AG09319 (cell line): ENCODE data around the gene CCDC12.

Experiments
- DNase-seq: peaks from one replicate; pipeline ENCODE4 v3.0.0-alpha.2; 2010; ENCODE audit warnings: low read depth; ENCODE audit errors: extremely low read depth
- CTCF ChIP-seq: IDR thresholded peaks from 2 replicates; pipeline ENCODE4 v1.5.1; 2011; ENCODE audit warnings: low read depth, mild to moderate bottlenecking, inconsistent platforms, low read length, moderate library complexity

CCDC12 gene

DNA sequence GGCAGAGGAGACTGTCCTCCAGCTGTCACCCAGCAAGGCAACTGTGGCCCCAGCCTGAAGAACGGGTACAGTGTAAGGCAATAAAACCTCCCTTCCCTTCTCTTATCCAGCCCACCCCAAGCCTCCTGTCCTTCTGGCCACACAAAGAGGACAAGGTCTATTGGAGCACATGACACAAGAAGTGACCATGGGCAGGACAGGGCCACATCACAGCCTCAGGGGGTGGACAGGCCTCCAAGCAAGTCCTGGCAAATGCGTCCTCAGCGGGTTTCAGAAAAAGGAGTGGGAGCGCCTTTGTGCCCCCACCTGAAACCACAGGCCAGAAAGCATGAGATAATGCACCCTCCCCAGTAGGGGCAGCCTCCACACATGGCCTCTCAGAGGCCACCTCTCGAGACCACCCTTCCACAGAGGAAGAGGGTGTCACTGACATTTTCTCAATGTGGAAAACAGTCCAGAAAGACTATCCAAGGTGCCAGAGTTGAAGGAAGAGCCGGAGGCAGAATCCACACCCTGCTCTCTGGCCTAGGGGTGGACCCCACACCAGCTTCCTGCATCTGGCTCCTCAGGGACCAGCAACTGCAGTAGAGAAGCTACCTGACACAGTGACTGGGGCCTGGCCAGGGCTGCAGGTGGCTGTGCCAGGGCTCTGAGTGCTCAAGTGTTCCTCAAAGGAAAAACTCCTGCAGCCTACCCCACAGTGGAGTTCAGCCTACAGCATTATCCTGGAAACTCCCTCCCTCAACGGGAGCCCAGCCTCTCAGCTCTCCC is 43.9 kb downstream of the CCDC12 start:
- DNase-seq = no peak
- TF ChIP-seq CTCF = no peak

GRCh38 chr3:46931631-46932331 is 44.8 kb downstream of the CCDC12 start:
- TF ChIP-seq CTCF = no peak
- DNase-seq = no peak

GRCh38 chr3:46930945-46931403 is 45.6 kb downstream of the CCDC12 start:
- TF ChIP-seq CTCF = no peak
- no peak for DNase-seq

GRCh38 chr3:46930166-46930944 is 46.2 kb downstream of the CCDC12 start:
- DNase-seq = no peak
- TF ChIP-seq CTCF = no peak

GRCh38 chr3:46929324-46929723 is 47.2 kb downstream of the CCDC12 start:
- DNase-seq = no peak
- TF ChIP-seq CTCF = no peak

- TF ChIP-seq CTCF = no peak
- no peak for DNase-seq
Observed at GRCh38 chr3:46928282-46928681, 48.3 kb downstream of the CCDC12 start.

GRCh38 chr3:46927718-46928073 is 48.8 kb downstream of the CCDC12 start:
- no peak for DNase-seq
- no peak for TF ChIP-seq CTCF
